Stimulated activated CD4-positive, alpha-beta T cell treated with anti-CD3 and anti-CD28 coated beads, Interleukin-15, amount 100 ng/mL, for 24 hours (primary cell): Measurements from ENCODE around the gene MCHR1.
"Not testable (repeated sequence)": the region's sequence is repeated elsewhere in the genome, so short reads cannot be mapped to it uniquely, and the experiment has no call there.

ENCODE experiments used
- DNase-seq: peaks from one replicate; pipeline ENCODE4 v3.0.0-alpha.2; 2020

MCHR1 gene

GRCh38 chr22:40694411-40694810, 15.1 kb downstream of the MCHR1 start:
- no peak for DNase-seq

DNA sequence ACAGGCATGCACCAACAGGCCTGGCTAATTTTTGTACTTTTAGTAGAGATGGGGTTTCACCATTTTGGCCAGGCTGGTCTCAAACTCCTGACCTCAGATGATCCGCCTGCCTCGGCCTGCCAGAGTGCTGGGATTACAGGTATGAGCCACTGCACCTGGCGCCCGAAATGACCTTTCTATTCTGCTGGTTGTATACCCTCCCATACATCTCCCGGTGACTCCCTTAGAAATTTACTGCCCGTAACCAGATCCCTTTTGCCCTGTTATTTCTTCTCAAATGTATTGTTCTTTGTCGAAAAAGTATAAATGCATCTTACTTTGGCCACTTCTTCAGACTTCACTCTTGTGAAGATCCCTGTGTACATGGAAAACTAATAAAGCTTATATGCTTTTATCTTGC, 22.0 kb downstream of the MCHR1 start:
- no peak for DNase-seq

DNA sequence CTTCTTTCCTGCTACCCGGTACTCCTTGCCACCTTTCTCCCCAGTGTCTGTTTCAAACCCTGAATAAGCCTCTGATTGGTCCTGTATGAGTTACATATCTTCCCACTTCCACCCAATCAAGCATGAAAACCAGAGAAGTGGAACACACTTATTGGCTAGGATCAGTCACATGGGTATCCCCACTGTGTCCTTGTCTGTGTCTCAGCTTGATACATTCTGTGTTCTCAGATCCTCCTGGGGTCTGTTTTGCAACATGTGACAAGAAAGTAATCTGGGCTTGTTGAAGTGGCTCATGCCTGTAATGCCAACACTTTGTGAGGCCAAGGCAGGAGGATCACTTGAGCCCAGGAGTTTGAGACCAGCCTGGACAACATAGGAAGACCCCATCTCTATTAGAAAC, 23.9 kb downstream of the MCHR1 start:
- DNase-seq, result no peak

- DNase-seq, result no peak
Observed at GRCh38 chr22:40703736-40704135, 24.5 kb downstream of the MCHR1 start.

- no peak for DNase-seq
Observed at GRCh38 chr22:40705918-40706682, 26.8 kb downstream of the MCHR1 start.

DNA sequence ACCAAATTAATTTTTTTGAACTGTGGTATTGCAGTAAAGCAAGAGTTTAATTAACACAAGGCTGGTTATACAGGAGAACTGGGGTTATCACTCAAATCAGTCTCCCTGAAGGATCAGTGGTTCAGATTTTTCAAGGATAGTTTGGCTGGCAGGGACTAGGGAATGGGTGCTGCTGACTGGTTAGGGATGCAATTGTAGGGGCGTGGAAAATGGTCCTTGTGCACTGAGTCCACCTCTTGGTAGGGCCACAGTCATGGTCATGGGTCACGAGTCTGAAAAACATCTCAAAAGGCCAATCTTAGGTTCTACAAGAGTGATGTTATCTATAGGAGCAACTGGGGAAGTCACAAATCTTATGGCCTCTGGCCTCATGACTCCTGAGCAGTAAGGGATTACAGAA, 27.9 kb downstream of the MCHR1 start:
- no peak for DNase-seq

DNA sequence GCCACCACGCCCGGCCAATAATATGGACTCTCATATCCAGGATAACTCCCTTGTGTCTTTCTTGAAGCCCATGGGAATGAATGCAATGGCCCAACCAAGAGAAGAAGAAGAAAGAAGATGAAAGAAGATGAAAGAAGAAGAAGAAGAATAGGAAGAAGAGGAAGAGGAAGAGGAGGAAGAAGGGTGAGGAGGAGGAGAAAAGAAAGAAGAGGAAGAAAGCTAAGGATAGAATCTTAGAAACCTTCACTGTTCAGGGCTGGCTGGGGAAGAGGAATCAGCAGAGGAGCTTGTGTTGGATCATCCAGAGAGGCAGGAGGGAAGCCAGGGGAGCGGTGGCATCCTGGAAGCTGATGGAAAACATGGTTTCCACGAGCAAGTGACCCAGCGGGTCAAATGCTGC, 28.9 kb downstream of the MCHR1 start:
- DNase-seq, result no peak

DNA sequence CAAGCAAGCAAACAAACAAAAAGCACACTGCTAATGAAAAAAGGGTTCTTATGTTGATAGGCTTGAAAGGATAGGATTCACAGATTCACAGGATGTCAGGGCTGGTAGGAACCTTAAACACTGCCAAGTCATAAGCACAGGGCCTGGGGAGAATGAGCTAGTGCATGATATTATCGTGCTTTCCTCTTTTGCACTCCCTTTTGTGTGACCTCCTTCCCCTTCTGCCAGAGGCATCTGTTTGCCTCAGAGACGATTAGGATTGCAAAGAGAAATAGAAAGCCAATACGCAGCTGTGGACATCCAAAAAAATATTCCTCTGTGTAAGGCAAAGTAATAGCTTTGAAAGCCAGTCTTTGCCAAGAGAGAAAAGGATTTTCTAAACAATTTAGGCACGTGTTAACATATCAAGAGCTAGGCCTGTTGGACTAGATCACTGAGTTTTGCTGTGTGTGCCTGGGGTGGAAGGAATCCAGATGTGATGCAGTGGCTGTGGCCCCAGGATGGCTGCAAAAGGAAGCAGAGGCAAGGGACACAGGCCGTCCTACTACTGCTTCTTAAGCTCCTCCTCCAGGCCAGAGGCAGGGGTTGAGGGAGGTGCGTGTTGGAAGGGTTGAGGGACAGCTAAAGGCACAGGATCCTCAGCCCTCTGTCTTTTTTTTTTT, 30.6 kb downstream of the MCHR1 start:
- DNase-seq, result no peak

DNA sequence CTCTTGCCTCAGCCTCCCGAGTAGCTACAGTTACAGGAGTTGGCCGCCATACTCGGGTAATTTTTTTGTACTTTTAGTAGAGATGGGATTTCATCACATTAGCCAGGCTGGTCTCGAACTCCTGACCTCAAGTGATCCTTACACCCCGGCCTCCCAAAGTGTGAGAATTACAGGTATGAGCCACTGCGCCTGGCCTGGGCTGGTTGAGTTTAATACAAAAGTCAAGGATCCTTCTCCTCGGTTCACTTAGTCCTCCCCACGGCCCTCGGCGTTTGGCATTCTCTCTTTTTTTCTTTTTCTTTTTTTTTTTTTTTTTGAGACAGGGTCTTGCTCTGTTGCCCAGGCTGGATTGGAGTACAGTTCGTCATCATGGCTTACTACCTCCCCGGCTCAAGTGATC, 33.0 kb downstream of the MCHR1 start:
- DNase-seq, result no peak

DNA sequence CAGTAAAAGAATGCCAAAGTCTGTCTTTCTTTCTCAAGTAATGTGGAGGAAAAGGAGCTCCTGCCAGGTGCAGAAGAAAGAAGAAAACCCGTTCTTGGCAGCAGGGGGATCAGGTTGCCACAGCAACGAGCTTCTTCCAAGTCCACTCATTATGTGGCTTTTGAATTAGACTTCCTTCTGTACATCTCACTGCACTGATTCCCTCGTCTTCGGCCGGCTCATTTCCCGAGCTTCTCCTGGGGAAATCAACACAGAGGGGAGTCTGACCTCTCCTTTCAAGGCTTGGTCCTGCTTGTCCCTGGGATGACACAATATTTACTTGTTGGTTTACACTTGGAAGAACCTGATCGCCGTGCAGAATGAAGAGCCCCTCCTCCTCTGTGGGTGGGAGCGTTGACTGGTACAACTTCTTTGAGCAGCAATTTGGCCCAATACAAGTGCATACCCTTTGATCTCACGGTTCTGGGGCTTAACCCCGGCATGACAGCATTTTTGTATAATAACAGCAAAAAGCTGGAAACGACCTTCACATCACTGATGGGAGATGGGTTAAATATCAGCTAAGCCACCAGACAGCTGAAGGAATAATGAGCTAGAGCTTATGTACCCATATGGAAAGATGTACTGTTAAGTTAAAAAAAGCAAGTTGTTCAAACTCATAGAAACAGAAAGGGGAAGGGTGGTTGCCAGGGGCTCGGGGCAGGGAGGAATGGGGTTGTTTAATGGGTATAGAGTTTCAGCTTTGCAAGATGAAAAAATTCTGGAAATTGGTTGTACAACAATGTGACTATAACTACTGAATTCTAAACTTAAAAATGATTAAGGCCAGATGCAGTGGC, 35.4 kb downstream of the MCHR1 start:
- no peak for DNase-seq

- no peak for DNase-seq
Observed at GRCh38 chr22:40716116-40716515, 36.8 kb downstream of the MCHR1 start.

GRCh38 chr22:40717657-40718056, 38.4 kb downstream of the MCHR1 start:
- DNase-seq, result not testable (repeated sequence)

- no peak for DNase-seq
Observed at GRCh38 chr22:40718250-40719204, 39.2 kb downstream of the MCHR1 start.

DNA sequence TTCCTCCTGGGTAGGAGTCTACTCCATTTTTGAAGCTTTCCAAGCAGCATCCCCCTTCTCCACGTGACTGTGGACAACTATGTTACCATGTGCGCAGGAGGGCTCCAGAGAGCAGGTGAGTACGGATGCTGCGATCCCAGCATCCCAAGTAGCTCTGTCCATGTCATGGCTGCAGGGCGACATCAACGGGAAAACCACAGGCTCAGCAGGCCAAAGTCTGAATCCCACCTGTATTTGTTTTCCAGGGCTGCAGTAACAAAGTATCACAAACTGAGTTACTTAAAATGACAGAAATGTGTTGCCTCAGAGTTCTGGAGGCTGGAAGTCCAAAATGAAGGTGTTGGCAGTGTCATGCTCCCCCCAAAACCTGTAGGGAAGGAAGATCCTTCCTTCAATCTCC, 40.3 kb downstream of the MCHR1 start:
- DNase-seq, result no peak

DNA sequence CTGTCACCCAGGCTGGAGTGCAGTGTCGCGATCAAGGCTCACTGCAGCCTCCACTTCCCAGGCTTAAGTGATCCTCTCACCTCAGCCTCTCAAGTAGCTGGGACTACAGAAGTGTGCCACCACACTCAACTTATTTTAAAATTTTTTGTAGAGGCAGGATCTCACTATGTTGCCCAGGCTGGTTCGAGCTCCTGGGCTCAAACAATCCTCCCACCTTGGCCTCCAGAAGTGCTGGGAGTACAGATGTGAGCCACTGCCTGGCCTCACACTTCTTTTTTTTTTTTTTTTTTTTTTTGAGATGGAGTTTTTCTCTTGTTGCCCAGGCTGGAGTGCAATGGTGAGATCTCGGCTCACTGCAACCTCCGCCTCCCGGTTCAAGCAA, 40.9 kb downstream of the MCHR1 start:
- DNase-seq, result not testable (repeated sequence)

DNA sequence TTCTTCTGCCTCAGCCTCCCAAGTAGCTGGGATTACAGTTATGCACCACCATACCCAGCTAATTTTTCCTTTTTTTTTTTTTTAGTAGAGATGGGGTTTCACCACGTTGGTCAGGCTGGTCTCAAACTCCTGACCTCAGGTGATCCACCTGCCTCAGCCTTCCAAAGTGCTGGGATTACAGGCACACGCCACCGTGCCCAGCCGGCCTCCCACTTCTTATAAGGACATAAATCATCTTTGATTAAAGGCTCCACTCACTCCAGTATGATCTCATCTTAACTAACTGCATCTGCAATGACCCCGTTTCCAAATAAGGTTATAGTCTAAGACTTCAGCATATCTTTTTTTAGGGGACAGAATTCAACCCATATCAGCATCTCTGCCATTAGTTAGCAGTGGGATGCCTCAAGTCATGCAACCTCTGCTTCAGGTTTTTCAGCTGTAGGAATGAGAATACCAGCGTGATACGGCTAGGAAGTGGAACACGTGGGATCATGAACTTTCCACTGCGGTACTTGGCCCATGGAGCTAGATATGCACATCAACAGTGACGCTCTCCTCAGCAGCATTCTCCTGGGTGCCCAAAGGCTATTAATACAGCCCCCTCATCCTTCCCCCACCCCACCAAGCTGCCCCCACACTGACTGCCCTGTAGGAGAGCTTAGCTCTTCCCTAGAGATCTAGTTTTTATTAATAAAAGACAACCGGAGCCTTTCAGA, 41.4 kb downstream of the MCHR1 start:
- DNase-seq, result no peak

DNA sequence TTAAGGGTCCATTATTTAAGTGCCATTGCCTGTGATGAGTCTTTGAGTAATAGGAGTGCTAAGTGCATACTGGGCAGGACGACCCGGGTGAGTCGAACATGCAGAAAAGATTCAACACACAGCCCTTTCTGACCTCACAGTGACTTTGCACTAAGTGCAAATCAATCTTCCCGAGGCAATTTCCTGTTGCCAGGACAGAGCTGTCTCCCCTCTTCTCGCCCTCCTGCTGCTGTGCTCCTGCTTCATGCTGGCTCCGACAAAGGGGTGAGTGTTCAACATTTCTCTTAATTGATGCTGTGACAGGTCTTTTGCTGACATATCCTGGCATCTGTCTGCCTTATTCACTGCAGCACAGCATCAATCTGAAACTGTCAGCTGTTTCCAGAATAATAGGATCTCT, 42.0 kb downstream of the MCHR1 start:
- DNase-seq, result no peak

- no peak for DNase-seq
Observed at GRCh38 chr22:40723396-40723933, 44.2 kb downstream of the MCHR1 start.

DNA sequence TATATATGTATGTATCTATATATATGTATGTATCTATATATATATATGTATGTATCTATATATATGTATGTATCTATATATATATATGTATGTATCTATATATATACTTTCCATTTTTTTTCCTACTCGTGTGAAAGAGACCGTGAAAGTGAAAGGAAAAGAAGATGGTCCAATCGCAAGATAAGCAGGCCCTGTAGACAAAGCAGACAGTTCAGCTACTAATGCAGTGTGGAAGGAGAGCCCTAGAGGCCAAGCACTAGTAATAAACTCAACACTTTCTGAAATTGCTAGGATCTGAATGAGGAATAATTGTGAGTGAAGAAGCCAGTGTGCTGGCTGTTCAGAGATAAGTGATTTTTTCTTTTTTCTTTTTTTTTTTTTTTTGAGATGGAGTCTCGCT, 47.2 kb downstream of the MCHR1 start:
- DNase-seq, result peak; percentile 18

DNA sequence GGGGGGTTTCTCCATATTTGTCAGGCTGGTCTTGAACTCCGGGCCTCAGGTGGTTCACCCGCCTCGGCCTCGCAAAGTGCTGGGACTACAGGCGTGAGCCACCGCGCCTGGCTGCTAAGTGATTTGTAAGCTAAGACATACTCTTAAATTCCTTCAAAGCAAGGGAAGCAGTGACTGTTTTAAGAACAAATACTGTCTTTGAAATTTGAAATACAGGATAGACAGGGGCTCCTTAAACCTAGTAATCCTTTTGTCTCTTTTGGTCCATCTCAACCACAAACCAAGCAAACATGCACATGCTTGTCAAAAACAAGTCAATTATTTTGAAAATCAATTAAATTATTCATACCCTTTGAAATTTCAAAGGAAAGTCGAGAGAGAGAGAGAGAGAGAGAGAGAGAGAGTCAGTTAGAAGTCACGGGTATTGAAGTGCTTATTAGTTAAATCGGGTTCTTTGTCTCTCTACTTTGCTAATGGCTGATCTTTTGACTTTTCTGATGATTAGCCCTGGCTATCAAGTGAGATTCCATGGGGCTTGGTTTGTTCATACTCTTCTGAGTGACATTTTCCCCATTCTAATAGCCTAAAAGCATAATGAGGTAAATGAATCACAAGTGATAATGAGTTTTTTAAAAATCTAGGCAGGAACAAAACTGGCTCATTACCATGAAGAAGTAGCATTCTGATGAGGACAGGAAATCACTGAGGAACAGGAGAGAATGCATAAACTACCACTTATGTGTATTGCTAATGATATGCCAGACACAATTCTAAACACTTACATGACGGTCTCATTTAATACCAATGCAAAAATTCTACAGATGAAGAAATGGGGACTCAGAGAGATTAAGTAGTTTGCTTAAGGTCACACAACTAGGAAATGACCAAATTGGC, 48.0 kb downstream of the MCHR1 start:
- no peak for DNase-seq
